HG03521 (cell line): ENCODE data around the gene ACBD6.
"Not testable (repeated sequence)": the region's sequence is repeated elsewhere in the genome, so short reads cannot be mapped to it uniquely, and the experiment has no call there.

ENCODE experiments used
- ATAC-seq: cut with Tn5 transposase; IDR thresholded peaks from one replicate; pipeline ENCODE4 v1.9.1; 2021; ENCODE audit warnings: mild to moderate bottlenecking, moderate library complexity; ENCODE audit not compliant: unreplicated experiment

ACBD6 gene

GRCh38 chr1:180424848-180425457 lies 77.4 kb downstream of the ACBD6 start:
- no peak for ATAC-seq

DNA sequence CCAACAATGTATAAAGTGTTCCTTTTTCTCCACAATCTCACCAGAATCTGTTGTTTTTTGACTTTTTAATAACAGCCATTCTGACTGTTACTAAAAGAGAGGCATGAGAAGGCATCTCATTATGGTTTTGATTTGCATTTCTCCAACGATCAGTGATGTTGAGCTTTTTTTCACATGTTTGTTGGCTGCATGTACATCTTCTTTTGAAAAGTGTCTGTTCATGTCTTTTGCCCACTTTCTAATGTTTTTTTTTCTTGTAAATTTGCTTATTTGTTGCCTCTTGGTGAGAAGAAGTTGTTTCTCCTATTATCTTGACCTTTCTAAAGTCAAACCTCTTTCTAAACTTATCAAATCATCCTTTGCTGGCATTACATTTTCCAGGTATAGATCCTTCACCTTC lies 80.8 kb downstream of the ACBD6 start:
- ATAC-seq = no peak

DNA sequence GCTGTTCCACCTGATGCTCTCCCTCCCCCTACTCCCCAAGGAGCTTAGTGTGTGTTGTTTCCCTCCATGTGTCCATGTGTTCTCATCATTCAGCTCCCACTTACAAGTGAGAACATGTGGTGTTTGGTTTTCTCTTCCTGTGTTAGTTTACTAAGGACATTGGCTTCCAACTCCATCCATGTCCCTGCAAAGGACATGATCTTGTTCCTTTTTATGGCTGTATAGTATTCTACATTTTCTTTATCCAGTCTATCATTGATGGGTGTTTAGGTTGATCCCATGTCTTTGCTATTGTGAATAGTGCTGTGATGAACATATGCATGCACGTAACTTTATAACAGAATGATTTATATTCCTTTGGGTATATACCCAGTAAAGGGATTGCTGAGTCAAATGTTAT lies 81.2 kb downstream of the ACBD6 start:
- ATAC-seq = not testable (repeated sequence)

GRCh38 chr1:180415985-180416633 lies 86.3 kb downstream of the ACBD6 start:
- no peak for ATAC-seq

DNA sequence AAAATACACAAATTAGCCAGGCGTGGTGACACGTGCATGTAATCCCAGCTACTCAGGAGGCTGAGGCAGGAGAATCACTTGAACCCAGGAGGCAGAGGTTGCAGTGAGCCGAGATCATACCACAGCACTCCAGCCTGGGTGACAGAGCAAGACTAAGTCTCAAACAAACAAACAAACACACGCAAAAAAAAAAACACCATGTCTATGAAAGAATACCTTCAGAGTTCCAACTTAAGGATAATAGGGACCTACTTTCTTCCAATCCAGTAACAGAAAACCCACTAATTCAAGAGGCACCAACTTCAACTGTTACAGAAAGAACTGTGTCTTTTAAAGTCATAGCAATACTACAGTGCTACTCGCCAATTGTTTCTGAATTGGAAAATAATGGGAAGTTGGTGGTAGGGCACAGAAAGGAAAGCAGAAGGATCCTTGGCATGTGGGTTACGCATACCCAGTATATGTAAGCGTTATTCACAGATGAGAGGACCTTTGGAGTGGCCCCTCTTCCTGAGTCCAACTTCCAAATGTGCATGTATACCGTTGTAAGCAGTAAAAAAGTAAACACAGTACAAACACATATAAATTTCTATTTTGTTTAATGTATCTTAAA lies 87.0 kb downstream of the ACBD6 start:
- ATAC-seq = no peak

DNA sequence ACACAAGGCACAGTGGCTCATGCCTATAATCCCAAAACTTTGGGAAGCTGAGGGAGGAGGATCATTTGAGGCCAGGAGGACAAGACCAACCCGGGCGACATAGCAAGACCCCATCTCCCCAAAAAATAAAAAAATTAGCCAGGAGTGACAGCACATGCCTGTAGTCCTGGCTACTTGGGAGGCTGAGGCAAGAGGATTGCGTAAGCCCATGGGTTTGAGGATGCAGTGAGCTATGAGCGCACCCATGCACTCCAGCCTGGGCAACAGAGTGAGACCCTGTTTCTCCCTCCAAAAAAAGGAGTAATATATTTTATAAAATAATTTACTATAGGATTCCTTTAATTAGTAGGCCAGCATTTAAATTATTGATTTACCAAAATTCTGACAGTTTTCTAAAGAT lies 89.8 kb downstream of the ACBD6 start:
- ATAC-seq = no peak

GRCh38 chr1:180408128-180408527 lies 94.2 kb downstream of the ACBD6 start:
- ATAC-seq = not testable (repeated sequence)

DNA sequence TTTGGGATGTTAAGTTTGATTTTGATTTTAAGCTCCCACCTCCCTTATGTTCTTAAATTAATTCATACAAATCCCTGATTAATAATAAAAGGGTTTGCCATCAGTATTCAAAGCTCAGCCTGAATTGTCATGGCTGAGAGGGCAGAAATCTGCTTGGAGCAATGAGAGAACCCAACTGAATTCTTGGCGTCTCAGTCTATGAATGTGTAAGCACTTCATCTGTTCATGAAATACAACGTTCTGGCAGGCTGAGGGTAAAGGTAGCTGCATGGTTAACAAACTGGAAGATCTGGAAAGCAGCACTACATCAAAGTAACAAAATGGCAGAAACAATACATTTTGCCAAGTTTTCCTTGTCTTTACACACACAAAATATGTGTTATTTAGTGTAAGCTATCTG lies 95.3 kb downstream of the ACBD6 start:
- ATAC-seq = no peak

DNA sequence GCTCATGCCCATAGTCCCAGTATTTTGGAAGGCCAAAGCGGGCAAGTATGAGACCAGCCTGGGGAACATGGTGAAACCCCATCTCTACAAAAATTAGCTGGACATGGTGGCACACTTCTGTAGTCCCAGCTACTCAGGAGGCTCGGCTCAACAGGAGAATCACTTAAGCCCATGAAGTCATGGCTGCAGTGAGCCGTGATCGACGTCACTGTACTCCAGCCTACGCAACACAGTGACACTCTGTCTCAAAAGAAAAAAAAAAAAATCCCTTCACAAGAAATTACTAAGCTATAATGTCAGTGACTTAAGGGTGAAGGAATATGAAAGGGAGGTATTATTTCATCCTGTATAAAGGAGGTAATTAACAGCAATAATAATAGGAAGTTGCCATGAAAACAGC lies 99.8 kb downstream of the ACBD6 start:
- ATAC-seq = no peak

GRCh38 chr1:180402001-180402400 lies 100.4 kb downstream of the ACBD6 start:
- ATAC-seq = no peak

- no peak for ATAC-seq
Measured at GRCh38 chr1:180397175-180397574, 105.2 kb downstream of the ACBD6 start.

DNA sequence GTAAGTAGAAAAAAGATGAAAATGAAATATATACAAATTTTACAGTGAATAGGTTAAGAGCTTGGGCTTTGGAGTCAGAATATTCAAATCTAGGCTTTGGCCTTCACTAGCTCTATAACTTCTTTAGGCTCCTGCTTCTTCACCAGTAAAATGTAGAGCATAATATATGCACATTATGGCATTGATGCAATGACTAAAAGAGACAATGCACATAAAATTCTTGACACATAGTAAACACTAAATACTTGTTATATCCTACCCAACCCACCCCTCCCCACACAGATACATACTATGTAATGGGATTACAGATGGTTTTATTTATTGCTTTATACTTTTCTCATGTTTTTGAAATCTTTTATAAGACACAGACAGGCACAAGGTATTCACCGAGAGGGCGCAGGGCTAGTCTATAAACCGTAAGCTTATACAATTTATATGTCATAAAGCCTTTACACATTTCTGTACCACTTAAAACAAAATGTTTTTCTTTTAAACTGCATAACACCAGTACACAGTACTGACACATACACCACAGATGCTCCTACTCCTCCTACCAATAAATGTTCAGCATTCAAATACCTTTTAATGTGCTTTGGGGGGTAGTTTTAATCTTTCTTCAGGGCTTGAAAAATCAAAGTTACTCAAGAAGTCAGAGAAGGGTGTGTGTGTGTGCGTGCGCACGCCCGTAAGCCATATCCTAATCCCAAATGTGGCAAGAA lies 109.8 kb downstream of the ACBD6 start:
- ATAC-seq = no peak

DNA sequence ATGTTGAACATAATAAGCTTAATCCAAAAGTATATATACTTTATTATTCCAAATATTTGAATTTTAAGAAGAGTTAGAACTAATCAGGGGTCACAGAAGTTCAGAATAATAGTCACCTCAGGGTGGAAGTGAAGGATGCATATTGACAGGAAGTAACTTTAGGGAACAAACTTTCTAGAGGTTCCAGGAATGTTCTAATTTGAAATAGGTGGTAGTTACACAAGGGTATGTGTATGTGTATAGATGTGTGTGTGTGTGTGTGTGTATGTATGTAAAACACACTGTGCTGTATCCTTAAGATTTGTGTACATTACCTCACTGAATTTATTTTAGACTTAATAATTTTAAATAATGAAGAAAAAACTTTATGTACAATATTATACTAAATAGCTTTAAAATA lies 110.4 kb downstream of the ACBD6 start:
- no peak for ATAC-seq

DNA sequence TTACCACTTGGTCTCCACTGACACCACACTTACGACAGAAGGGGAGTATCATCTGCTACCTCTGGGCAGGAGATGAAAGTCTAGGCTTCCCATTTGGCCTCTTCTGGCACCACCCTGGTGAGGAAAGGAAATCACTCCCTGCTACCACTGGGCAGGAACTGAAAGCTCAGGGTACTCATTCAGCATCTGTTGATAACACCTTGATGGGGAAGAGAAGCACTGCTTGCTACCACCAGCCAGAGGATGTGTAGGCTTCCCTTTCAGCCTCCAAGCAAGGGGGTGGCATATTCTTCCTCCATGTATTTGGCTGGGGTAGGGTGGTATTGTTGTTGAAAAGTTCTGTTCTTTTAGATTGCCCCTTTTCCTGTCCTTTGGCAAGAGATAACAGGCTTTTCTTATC lies 115.0 kb downstream of the ACBD6 start:
- no peak for ATAC-seq

GRCh38 chr1:180386745-180387367 lies 115.5 kb downstream of the ACBD6 start:
- no peak for ATAC-seq

DNA sequence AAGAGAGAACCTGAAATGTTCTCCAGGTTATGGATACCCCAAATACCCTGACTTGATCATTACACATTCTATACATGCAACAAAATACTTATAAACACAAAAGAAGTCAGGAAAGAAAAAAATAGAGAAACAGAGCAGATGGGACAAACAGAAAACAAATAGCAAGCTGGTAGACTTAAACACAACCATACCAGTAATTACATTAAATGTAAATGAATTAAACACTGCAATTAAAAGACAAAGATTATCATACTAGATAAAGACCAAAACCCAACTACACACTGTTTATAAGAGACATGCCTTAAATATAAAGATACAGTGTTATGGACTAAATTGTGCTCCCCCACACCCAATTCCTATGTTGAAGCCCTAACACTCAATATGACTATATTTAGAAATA lies 117.2 kb downstream of the ACBD6 start:
- no peak for ATAC-seq

GRCh38 chr1:180384286-180385005 lies 117.9 kb downstream of the ACBD6 start:
- ATAC-seq = no peak

DNA sequence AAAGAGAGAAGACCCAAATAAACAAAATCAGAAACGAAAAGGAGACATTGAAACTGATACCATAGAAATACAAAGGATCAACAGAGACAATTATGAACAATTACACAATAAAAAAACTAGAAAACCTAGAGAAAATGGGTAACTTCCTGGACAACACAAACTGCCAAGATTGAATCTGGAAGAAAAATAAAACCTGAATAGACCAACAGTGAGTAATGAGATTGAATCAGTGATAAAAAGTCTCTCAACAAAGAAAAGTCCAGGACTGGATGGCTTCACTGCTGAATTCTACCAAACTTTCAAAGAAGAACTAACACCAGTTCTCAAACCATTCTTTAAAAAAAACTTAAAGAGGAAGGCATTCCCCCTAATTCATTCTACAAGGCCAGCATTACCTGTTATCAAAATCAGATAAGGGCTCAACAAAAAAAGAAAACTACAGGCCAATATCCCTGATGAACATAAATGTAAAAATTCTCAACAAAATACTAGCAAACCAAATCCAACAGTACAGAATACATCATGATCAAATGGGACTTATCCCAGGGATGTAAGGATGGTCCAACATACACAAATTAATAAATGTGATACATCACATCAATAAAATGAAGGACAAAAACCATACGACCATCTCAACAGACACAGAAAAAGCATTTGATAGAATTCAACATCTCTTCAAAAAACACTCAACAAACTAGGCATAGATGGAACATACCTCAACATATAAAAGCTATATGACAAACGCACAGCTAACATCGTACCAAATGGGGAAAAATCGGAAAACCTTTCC lies 119.9 kb downstream of the ACBD6 start:
- ATAC-seq = no peak

- no peak for ATAC-seq
Measured at GRCh38 chr1:180381184-180381580, 121.2 kb downstream of the ACBD6 start.
